Neural progenitor cell (in vitro differentiated cells): ENCODE measurements around the gene PEAK1. TPM values are rescaled to one million over a fixed set of nuclear protein-coding genes. Genes with fewer than 3 reads are reported as not detected.

ENCODE experiments used
- DNase-seq: peaks from one replicate; pipeline ENCODE4 v3.0.0-alpha.2; 2016; ENCODE audit warnings: low spot score
- H2AFZ ChIP-seq: fragments of 200-600 bp; sonication (generic); replicated peaks from 2 replicates; pipeline ENCODE4 v1.6.1; 2016; ENCODE audit warnings: antibody characterized with exemption
- H3F3A ChIP-seq: fragments of 200-600 bp; sonication (generic); 2 replicates; pipeline ENCODE4 v1.6.1; 2016; ENCODE audit warnings: antibody characterized with exemption, low read depth
- H3K27ac ChIP-seq: fragments of 200-600 bp; sonication (generic); 2 replicates; pipeline ENCODE4 v1.5.1; 2016; ENCODE audit warnings: mild to moderate bottlenecking
- H3K27me3 ChIP-seq: fragments of 200-600 bp; sonication (generic); 2 replicates; pipeline ENCODE4 v1.6.1; 2016; ENCODE audit warnings: mild to moderate bottlenecking, moderate library complexity
- H3K36me3 ChIP-seq: fragments of 200-600 bp; sonication (generic); 2 replicates; pipeline ENCODE4 v1.5.1; 2016
- H3K4me1 ChIP-seq: fragments of 200-600 bp; sonication (generic); 2 replicates; pipeline ENCODE4 v1.6.1; 2016; ENCODE audit warnings: mixed run types
- H3K4me2 ChIP-seq: fragments of 200-600 bp; sonication (generic); 2 replicates; pipeline ENCODE4 v1.6.1; 2016
- H3K4me3 ChIP-seq: fragments of 200-600 bp; sonication (generic); 2 replicates; pipeline ENCODE4 v1.5.1; 2016
- H3K79me2 ChIP-seq: fragments of 200-600 bp; sonication (generic); 2 replicates; pipeline ENCODE4 v1.6.1; 2016; ENCODE audit warnings: low read depth
- H3K9ac ChIP-seq: fragments of 200-600 bp; sonication (generic); 2 replicates; pipeline ENCODE4 v1.6.1; 2016
- H3K9me3 ChIP-seq: fragments of 200-600 bp; sonication (generic); 2 replicates; pipeline ENCODE4 v1.5.1; 2016; ENCODE audit warnings: low read depth
- H4K20me1 ChIP-seq: fragments of 200-600 bp; sonication (generic); 2 replicates; pipeline ENCODE4 v1.6.1; 2016; ENCODE audit warnings: low read depth
- H3K27ac Mint-ChIP-seq: 3 replicates; pipeline ENCODE4 v1.8.0; 2021; ENCODE audit warnings: mixed read lengths
- H3K27me3 Mint-ChIP-seq: 2 replicates; pipeline ENCODE4 v1.8.0; 2022; ENCODE audit warnings: low read depth, mild to moderate bottlenecking, inconsistent platforms, moderate library complexity, mixed read lengths; ENCODE audit not compliant: insufficient read depth
- H3K36me3 Mint-ChIP-seq: 3 replicates; pipeline ENCODE4 v1.8.0; 2021; ENCODE audit warnings: mixed read lengths
- H3K4me1 Mint-ChIP-seq: 3 replicates; pipeline ENCODE4 v1.8.0; 2021; ENCODE audit warnings: mixed read lengths
- H3K4me3 Mint-ChIP-seq: 3 replicates; pipeline ENCODE4 v1.8.0; 2021; ENCODE audit warnings: mild to moderate bottlenecking, moderate library complexity, mixed read lengths
- H3K9me3 Mint-ChIP-seq: 3 replicates; pipeline ENCODE4 v1.8.0; 2020; ENCODE audit warnings: mixed read lengths
- EZH2 ChIP-seq: fragments of 200-600 bp; sonication (generic); IDR thresholded peaks from 2 replicates; pipeline ENCODE4 v1.6.1; 2017; ENCODE audit warnings: antibody characterized with exemption, mild to moderate bottlenecking, moderate library complexity
- EZH2phosphoT487 ChIP-seq: fragments of 200-600 bp; sonication (generic); IDR thresholded peaks from 2 replicates; pipeline ENCODE4 v1.6.1; 2017; ENCODE audit warnings: antibody characterized with exemption
- total RNA-seq: library from RNA; depleted of rRNA; stranded (reverse); fragments of >200 nt; gene quantifications from 2 replicates; pipeline ENCODE4 v1.2.3, GENCODE V29; 2015; ENCODE audit warnings: low replicate concordance
- TF ChIP-seq, protein P1 (sequence below): fragments of 200-600 bp; sonication (generic); IDR thresholded peaks from 2 replicates; pipeline ENCODE4 v1.5.1; 2017; ENCODE audit warnings: antibody characterized with exemption, mild to moderate bottlenecking

Gene PEAK1
- total RNA-seq, 1 donor from 2014 or later = 30.9 TPM

DNA sequence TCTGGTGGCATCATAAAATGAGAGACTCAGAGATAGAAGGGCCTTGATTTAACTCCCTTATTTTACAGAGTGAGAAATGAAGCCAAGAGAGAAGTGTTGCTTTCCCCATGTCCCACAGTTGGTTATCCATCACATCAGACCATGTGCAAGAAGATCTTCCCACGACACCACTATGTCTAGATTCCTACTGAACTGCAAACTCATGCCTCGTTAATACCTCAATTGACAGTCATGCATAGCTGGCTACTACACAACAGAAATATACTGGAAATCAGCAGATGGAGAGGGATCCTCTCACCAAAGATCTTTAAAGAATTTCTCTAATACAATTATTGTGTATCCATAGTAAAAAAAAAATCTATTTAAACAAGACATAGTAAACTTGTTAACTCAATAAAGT, 33.3 kb downstream of the PEAK1 start:
- H3K9me3 ChIP-seq = no peaks in the 10 kb centered on the region
- no peak for TF ChIP-seq EZH2
- TF ChIP-seq EZH2phosphoT487 = no peak
- TF ChIP-seq, protein P1, sequence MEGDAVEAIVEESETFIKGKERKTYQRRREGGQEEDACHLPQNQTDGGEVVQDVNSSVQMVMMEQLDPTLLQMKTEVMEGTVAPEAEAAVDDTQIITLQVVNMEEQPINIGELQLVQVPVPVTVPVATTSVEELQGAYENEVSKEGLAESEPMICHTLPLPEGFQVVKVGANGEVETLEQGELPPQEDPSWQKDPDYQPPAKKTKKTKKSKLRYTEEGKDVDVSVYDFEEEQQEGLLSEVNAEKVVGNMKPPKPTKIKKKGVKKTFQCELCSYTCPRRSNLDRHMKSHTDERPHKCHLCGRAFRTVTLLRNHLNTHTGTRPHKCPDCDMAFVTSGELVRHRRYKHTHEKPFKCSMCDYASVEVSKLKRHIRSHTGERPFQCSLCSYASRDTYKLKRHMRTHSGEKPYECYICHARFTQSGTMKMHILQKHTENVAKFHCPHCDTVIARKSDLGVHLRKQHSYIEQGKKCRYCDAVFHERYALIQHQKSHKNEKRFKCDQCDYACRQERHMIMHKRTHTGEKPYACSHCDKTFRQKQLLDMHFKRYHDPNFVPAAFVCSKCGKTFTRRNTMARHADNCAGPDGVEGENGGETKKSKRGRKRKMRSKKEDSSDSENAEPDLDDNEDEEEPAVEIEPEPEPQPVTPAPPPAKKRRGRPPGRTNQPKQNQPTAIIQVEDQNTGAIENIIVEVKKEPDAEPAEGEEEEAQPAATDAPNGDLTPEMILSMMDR = no peak
- Mint-ChIP-seq H3K4me1 (no peaks in the 10 kb centered on the region), H3K4me3 (no peak overlapping the region), H3K36me3 (no peaks in the 10 kb centered on the region), H3K27me3 (no peaks in the 10 kb centered on the region), H3K27ac (no peak overlapping the region), H3K9me3 (no peaks in the 10 kb centered on the region)
- peaks cover 11% of the 10 kb centered on the region for H4K20me1 ChIP-seq
- H3K27ac ChIP-seq = no peak overlapping the region
- H3K9ac ChIP-seq = no peak overlapping the region
- no peak overlapping the region for H3K4me2 ChIP-seq
- H2AFZ ChIP-seq = no peak overlapping the region
- DNase-seq = no peak
- H3K27me3 ChIP-seq = no peaks in the 10 kb centered on the region
- H3K4me1 ChIP-seq = no peaks in the 10 kb centered on the region
- H3K79me2 ChIP-seq = peaks cover 58% of the 10 kb centered on the region
- no peaks in the 10 kb centered on the region for H3K36me3 ChIP-seq
- no peak overlapping the region for H3K4me3 ChIP-seq
- H3F3A ChIP-seq = no peaks in the 10 kb centered on the region

DNA sequence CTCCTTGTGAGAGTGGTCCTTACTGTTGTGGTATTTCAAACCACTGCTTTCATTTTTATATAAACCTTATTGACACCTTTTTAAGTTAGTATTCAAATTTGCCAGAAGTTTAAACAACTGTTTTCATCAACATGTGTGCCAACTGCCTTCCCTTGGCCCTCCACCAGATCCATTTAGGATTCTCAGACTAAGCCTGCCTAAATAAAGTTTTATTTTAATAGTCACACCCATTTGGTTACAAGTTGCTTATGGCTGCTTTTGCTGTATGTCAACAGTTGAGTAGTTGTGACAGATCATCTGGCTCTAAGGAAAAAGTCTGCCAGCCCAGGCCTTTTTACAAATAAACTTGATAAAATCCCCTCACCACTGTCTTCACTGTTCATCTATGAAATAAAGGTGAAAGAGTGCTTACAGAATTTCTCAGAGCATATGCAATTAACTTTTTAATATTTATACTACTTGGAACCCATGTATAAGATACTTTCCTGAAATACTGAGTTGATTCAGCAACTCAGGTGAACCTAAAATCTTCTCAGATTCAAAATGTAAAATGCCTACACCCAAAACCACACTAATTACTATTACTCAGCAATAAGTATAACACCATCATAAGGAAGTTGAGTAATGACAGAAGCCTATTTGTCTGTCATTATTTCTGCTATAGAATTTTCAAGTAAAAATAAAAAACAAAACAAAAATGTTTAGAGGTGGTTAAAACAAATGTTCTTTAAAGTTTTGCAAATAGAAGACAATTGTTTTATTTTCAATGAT, 35.1 kb downstream of the PEAK1 start:
- Histone ChIP-seq H3K9ac (no peak overlapping the region), H3K4me2 (no peak overlapping the region), H3K27me3 (no peaks in the 10 kb centered on the region), H2AFZ (no peak overlapping the region), H3K9me3 (no peaks in the 10 kb centered on the region), H3K79me2 (peaks cover 42% of the 10 kb centered on the region), H4K20me1 (no peaks in the 10 kb centered on the region), H3K4me3 (no peak overlapping the region), H3F3A (no peaks in the 10 kb centered on the region), H3K27ac (no peak overlapping the region), H3K4me1 (no peaks in the 10 kb centered on the region), H3K36me3 (no peaks in the 10 kb centered on the region)
- Mint-ChIP-seq H3K9me3 (no peaks in the 10 kb centered on the region), H3K27me3 (no peaks in the 10 kb centered on the region), H3K4me1 (no peaks in the 10 kb centered on the region), H3K36me3 (no peaks in the 10 kb centered on the region), H3K27ac (no peak overlapping the region), H3K4me3 (no peak overlapping the region)
- TF ChIP-seq, protein P1 = no peak
- TF ChIP-seq EZH2 (no peak), EZH2phosphoT487 (no peak)
- no peak for DNase-seq

DNA sequence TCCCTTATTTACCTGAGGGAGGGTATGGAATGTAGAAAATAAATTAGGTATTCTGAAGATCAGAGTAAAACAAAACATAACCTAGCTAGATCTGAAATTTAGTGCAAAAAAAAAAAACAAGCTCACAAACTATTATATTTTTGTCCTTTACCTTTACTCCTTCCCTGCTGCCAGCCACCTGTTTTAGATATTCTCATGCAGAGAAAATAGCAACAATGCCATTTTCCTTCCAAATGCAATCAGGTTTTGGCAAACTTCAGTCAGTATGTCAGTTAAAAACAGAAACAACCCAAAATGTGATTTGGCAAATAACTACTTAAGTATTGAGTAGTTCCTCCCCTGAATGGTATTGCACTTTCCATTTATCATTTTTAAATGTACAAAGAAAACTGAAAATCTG, 35.8 kb downstream of the PEAK1 start:
- DNase-seq = no peak
- H3K27me3 Mint-ChIP-seq = no peaks in the 10 kb centered on the region
- Histone ChIP-seq H3K27me3 (no peaks in the 10 kb centered on the region), H3K79me2 (peaks cover 37% of the 10 kb centered on the region), H3K4me2 (no peak overlapping the region), H2AFZ (no peak overlapping the region), H3K4me1 (no peaks in the 10 kb centered on the region), H3K36me3 (no peaks in the 10 kb centered on the region), H3K27ac (no peak overlapping the region), H3F3A (no peaks in the 10 kb centered on the region), H3K9ac (no peak overlapping the region), H4K20me1 (no peaks in the 10 kb centered on the region), H3K9me3 (no peaks in the 10 kb centered on the region), H3K4me3 (no peak overlapping the region)
- no peaks in the 10 kb centered on the region for H3K4me1 Mint-ChIP-seq
- H3K27ac Mint-ChIP-seq = no peak overlapping the region
- no peak for TF ChIP-seq EZH2
- no peak for TF ChIP-seq EZH2phosphoT487
- TF ChIP-seq, protein P1 = no peak
- H3K9me3 Mint-ChIP-seq = no peaks in the 10 kb centered on the region
- H3K36me3 Mint-ChIP-seq = no peaks in the 10 kb centered on the region
- no peak overlapping the region for H3K4me3 Mint-ChIP-seq
